Measurements from ENCODE around the gene EXOC4. TPM values are rescaled to one million over a fixed set of nuclear protein-coding genes. Genes with fewer than 3 reads are reported as not detected.

The EXOC4 gene
- polyA plus RNA-seq, 3 donors from 2014 or later: 24.2 to 50.1 (median 30.1) TPM

GRCh38 chr7:133290041-133290440 is 37.2 kb downstream of the EXOC4 start:
- Mint-ChIP-seq H3K27ac (no peak overlapping the region), H3K27me3 (ENCODE audit: low read depth in 3 of 3) (no peaks in the 10 kb centered on the region), H3K36me3 (peaks cover 24 to 46% (median 33%) of the 10 kb centered on the region in 3 donors), H3K4me1 (peaks cover 0 to 8% of the 10 kb centered on the region in 2 donors), H3K9me3 (no peaks in the 10 kb centered on the region), H3K4me3 (no peak overlapping the region)
- no peak for DNase-seq

GRCh38 chr7:133290676-133291333 is 37.9 kb downstream of the EXOC4 start:
- Mint-ChIP-seq H3K27me3 (ENCODE audit: low read depth in 3 of 3) (no peaks in the 10 kb centered on the region), H3K36me3 (peaks cover 24 to 46% (median 32%) of the 10 kb centered on the region in 3 donors), H3K27ac (no peak overlapping the region), H3K9me3 (no peaks in the 10 kb centered on the region), H3K4me1 (peaks cover 0 to 6% of the 10 kb centered on the region in 2 donors), H3K4me3 (peak overlapping the region in 1 of 5 donors; percentile 58)
- no peak for DNase-seq

DNA sequence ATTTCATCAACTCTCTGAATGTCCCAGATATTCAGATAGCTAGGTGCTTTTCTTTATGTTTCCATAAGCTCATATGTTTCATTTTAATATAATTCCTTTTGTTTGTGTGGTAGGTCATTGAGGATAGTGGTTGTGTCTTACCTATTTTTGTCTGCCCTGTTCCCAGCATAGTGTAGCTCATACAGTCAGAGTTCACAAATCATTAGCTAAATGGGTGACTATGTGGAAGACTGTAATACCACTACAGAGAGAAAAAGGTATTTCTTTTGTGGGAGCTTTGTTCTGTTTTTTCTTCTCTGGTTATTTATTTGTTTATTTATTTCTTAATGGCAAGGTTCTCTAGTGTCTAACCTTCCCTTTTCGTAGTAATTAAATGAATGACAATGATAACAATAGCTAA is 39.8 kb downstream of the EXOC4 start:
- Mint-ChIP-seq H3K4me3 (no peak overlapping the region), H3K36me3 (peaks cover 24 to 50% (median 32%) of the 10 kb centered on the region in 3 donors), H3K27ac (no peak overlapping the region), H3K4me1 (peaks cover 0 to 2% of the 10 kb centered on the region in 2 donors), H3K27me3 (ENCODE audit: low read depth in 3 of 3) (no peaks in the 10 kb centered on the region), H3K9me3 (no peaks in the 10 kb centered on the region)
- no peak for DNase-seq

DNA sequence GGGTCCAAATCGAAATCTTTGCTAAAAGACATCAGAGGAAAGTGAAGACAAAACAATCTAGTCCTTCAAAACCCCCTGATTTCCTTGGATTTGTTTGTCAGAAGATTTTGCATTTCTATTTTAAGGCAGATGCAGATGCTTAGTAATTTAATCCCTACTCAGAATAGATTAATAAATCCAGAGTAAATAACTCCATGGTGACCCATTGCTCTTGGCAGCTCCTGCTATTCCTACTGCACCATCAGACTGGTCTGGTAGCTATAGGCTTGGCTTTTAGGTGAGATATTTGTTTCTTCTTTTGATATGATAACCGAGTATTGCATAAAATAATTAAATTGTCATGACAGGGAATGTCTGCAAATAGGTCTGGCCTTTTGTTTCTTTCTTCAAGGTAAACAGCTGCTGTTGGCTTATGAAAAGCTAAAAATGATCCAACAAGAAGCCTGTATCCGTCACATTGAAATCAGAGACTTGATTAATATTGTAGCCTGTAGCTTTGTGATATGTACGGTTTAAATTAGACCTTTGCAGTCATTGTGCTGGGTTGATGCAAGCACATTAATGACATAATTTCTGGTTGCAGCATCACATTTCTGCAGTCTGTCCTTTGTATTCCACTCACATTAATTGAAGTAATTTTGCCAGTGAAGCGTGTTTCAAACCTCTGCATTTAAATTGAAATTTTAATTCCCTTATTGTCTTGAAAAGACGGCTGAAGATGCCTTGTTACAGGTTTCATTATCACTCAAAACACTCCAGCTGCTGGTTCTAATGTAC is 40.7 kb downstream of the EXOC4 start:
- H3K9me3 Mint-ChIP-seq: no peaks in the 10 kb centered on the region
- no peak overlapping the region for H3K4me3 Mint-ChIP-seq
- H3K27me3 Mint-ChIP-seq (ENCODE audit: low read depth in 3 of 3): no peaks in the 10 kb centered on the region
- peaks cover 0 to 7% of the 10 kb centered on the region in 2 donors for H3K4me1 Mint-ChIP-seq
- no peak for DNase-seq
- no peak overlapping the region for H3K27ac Mint-ChIP-seq
- H3K36me3 Mint-ChIP-seq: peaks cover 24 to 45% (median 30%) of the 10 kb centered on the region in 3 donors

- peaks cover 22 to 38% (median 26%) of the 10 kb centered on the region in 3 donors for H3K36me3 Mint-ChIP-seq
- no peak for DNase-seq
- H3K27ac Mint-ChIP-seq: no peak overlapping the region
- no peak overlapping the region for H3K4me3 Mint-ChIP-seq
- H3K27me3 Mint-ChIP-seq (ENCODE audit: low read depth in 3 of 3): no peaks in the 10 kb centered on the region
- H3K4me1 Mint-ChIP-seq: peaks cover 0 to 7% of the 10 kb centered on the region in 2 donors
- no peaks in the 10 kb centered on the region for H3K9me3 Mint-ChIP-seq
These were observed 41.4 kb downstream of the EXOC4 start for GRCh38 chr7:133294234-133294633.

GRCh38 chr7:133295484-133295883 is 42.6 kb downstream of the EXOC4 start:
- H3K36me3 Mint-ChIP-seq: peaks cover 15 to 29% (median 18%) of the 10 kb centered on the region in 3 donors
- no peaks in the 10 kb centered on the region for H3K27me3 Mint-ChIP-seq (ENCODE audit: low read depth in 3 of 3)
- no peaks in the 10 kb centered on the region for H3K9me3 Mint-ChIP-seq
- H3K4me3 Mint-ChIP-seq: no peak overlapping the region
- peaks cover 0 to 7% of the 10 kb centered on the region in 2 donors for H3K4me1 Mint-ChIP-seq
- H3K27ac Mint-ChIP-seq: no peak overlapping the region
- DNase-seq: no peak

DNA sequence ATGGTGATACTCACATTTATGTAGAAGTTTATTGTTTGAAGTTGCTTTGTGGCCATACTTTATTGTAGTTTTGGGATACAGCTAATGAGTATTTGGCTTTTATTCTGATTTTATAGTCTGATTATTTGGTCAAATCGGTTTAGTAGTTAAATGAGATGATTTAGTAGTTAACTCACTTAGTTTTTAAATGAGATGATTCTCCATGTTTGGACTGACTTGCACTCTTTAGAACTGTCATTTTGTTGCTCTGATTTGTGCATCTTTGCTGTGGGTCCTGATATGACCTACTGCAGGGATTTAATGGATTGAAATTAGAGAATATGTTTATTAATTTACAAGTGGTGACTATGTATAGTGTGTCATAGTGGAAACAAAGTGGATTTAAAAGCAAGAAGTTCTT is 44.2 kb downstream of the EXOC4 start:
- H3K4me3 Mint-ChIP-seq: no peak overlapping the region
- peaks cover 0 to 7% of the 10 kb centered on the region in 2 donors for H3K4me1 Mint-ChIP-seq
- H3K9me3 Mint-ChIP-seq: no peaks in the 10 kb centered on the region
- DNase-seq: no peak
- H3K36me3 Mint-ChIP-seq: peaks cover 4 to 16% (median 11%) of the 10 kb centered on the region in 3 donors
- no peak overlapping the region for H3K27ac Mint-ChIP-seq
- H3K27me3 Mint-ChIP-seq (ENCODE audit: low read depth in 3 of 3): no peaks in the 10 kb centered on the region

DNA sequence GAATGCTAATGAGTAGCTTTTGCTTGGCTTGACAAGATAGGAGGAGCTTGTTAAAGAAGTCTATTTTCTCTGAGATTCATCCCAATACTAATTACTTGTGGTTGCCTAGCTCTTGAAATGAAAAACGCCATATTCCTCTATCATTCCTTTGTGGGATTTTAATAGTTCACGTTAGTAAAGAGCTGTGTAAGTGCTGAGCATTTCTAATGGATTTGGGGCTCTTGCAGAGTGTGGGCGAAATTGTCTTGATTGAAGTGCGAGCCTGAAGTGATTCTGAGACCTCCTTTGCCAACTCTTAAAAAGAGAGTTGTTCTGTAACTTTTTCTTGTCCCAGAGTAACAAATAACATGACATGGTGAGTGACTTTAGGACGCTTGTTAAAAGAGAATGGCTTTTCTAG is 45.2 kb downstream of the EXOC4 start:
- DNase-seq: no peak
- H3K4me1 Mint-ChIP-seq: peaks cover 0 to 7% of the 10 kb centered on the region in 2 donors
- H3K27ac Mint-ChIP-seq: no peak overlapping the region
- no peak overlapping the region for H3K4me3 Mint-ChIP-seq
- peaks cover 0 to 11% (median 4%) of the 10 kb centered on the region in 3 donors for H3K36me3 Mint-ChIP-seq
- H3K9me3 Mint-ChIP-seq: no peaks in the 10 kb centered on the region
- H3K27me3 Mint-ChIP-seq (ENCODE audit: low read depth in 3 of 3): no peaks in the 10 kb centered on the region

GRCh38 chr7:133299676-133300075 is 46.8 kb downstream of the EXOC4 start:
- Mint-ChIP-seq H3K27ac (no peak overlapping the region), H3K27me3 (ENCODE audit: low read depth in 3 of 3) (no peaks in the 10 kb centered on the region), H3K4me1 (peaks cover 0 to 7% of the 10 kb centered on the region in 2 donors), H3K9me3 (no peaks in the 10 kb centered on the region), H3K4me3 (no peak overlapping the region), H3K36me3 (peaks cover 0 to 4% (median 4%) of the 10 kb centered on the region in 3 donors)
- DNase-seq: no peak

DNA sequence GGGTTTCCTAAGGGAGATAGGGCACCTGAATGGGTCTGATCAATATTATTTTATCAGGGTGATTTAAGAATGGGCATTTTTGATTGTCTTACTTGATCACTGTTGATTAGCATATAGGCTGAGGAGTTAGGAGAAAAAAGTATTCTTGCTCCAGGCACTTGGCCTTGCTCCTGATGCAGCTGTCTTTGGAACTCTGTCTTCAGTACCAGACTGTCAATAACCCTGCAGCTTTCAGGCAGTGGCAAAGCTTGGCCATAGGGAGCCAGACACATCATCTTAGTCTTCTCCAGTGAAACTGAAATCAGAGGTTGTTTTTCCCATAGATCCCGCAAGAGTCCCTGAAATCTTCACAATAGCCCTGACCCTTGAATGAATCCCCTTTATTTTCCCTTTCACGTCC is 47.2 kb downstream of the EXOC4 start:
- DNase-seq: no peak
- Mint-ChIP-seq H3K4me3 (no peak overlapping the region), H3K9me3 (no peaks in the 10 kb centered on the region), H3K36me3 (peaks cover 0 to 7% (median 5%) of the 10 kb centered on the region in 3 donors), H3K27ac (no peak overlapping the region), H3K27me3 (ENCODE audit: low read depth in 3 of 3) (no peaks in the 10 kb centered on the region), H3K4me1 (peaks cover 0 to 7% of the 10 kb centered on the region in 2 donors)

- DNase-seq: no peak
- peaks cover 2 to 12% (median 12%) of the 10 kb centered on the region in 3 donors for H3K36me3 Mint-ChIP-seq
- H3K9me3 Mint-ChIP-seq: no peaks in the 10 kb centered on the region
- H3K27ac Mint-ChIP-seq: no peak overlapping the region
- H3K4me3 Mint-ChIP-seq: no peak overlapping the region
- peaks cover 0 to 7% of the 10 kb centered on the region in 2 donors for H3K4me1 Mint-ChIP-seq
- H3K27me3 Mint-ChIP-seq (ENCODE audit: low read depth in 3 of 3): no peaks in the 10 kb centered on the region
These were observed 47.9 kb downstream of the EXOC4 start for GRCh38 chr7:133300811-133301210.

GRCh38 chr7:133301444-133301843 is 48.6 kb downstream of the EXOC4 start:
- Mint-ChIP-seq H3K4me1 (peaks cover 0 to 7% of the 10 kb centered on the region in 2 donors), H3K27me3 (ENCODE audit: low read depth in 3 of 3) (no peaks in the 10 kb centered on the region), H3K36me3 (peaks cover 8 to 18% (median 15%) of the 10 kb centered on the region in 3 donors), H3K27ac (no peak overlapping the region), H3K4me3 (no peak overlapping the region), H3K9me3 (no peaks in the 10 kb centered on the region)
- no peak for DNase-seq

GRCh38 chr7:133303372-133303771 is 50.5 kb downstream of the EXOC4 start:
- H3K27ac Mint-ChIP-seq: no peak overlapping the region
- H3K4me3 Mint-ChIP-seq: no peak overlapping the region
- H3K36me3 Mint-ChIP-seq: peaks cover 25 to 38% (median 32%) of the 10 kb centered on the region in 3 donors
- no peak for DNase-seq
- no peaks in the 10 kb centered on the region for H3K9me3 Mint-ChIP-seq
- peaks cover 0 to 3% of the 10 kb centered on the region in 2 donors for H3K4me1 Mint-ChIP-seq
- no peaks in the 10 kb centered on the region for H3K27me3 Mint-ChIP-seq (ENCODE audit: low read depth in 3 of 3)

DNA sequence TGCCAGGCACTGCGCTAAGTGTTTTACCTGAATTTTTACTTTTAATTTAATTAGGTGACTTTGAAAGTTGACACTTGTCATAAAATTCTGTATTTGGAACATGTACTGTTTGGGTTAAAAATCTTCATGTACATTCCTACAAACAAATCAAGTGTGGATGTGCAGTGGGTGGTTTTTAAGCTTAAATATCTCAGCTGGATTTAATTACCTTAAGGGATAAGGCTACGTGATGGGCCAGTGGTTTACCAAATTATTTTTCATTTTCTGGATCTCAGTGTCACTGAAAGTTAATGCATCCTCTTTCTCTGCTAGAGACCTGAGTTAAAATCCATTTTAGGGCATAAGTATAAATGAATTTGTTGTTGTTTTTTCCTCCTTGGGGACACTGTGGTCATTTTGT is 51.1 kb downstream of the EXOC4 start:
- Mint-ChIP-seq H3K4me1 (peaks cover 0 to 4% of the 10 kb centered on the region in 2 donors), H3K27ac (no peak overlapping the region), H3K36me3 (peaks cover 30 to 42% (median 38%) of the 10 kb centered on the region in 3 donors), H3K9me3 (no peaks in the 10 kb centered on the region), H3K27me3 (ENCODE audit: low read depth in 3 of 3) (no peaks in the 10 kb centered on the region), H3K4me3 (no peak overlapping the region)
- DNase-seq: no peak

Measured in immature natural killer cell (primary cell).